GM12892 (cell line): ENCODE results near the gene ATP12A.

Experiments used
- POLR2AphosphoS5 ChIP-seq: IDR thresholded peaks from 2 replicates; pipeline ENCODE4 v1.6.1; 2011; ENCODE audit warnings: low read depth, low read length, control low read depth
- TAF1 ChIP-seq: IDR thresholded peaks from 2 replicates; pipeline ENCODE4 v1.6.1; 2011; ENCODE audit warnings: low read depth, mild to moderate bottlenecking, control low read depth, low read length, borderline replicate concordance

DNA sequence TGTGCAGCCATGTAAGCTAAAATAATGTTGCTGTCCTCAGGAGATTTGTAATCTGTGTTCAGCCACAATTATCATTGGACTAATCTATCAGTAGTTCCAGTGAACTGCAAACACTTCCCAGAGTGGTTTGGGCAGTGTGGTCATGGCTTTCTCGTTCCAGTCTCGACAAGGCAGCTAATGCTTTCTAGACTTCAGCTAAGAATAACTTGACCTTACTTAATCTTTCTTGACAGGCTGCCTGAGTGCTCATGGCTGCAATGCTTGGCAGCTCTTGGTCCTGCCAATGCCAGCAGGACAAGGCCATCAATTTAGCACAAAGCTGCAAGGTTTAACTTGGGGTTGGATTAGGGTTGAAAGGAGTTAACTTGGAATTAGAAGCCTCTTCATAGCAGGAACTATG is 32.8 kb downstream of the ATP12A start:
- no peak for TF ChIP-seq TAF1
- no peak for TF ChIP-seq POLR2AphosphoS5
